Mucosa of gallbladder (tissue), 1 donor: ENCODE measurements around the gene PRRT1. TPM values are rescaled to one million over a fixed set of nuclear protein-coding genes. Genes with fewer than 3 reads are reported as not detected.
"Not testable (repeated sequence)": the region's sequence is repeated elsewhere in the genome, so short reads cannot be mapped to it uniquely, and the experiment has no call there.

Source experiments
- DNase-seq: peaks from one replicate; pipeline ENCODE4 v3.0.0-alpha.2; 2020; ENCODE audit warnings: low spot score
- total RNA-seq: library from RNA; stranded (reverse); gene quantifications from one replicate; pipeline ENCODE4 v1.2.1, GENCODE V29; 2021
- donor health status: DM: no; HTN: no; CAD: no.

The PRRT1 gene
- 3.7 TPM for total RNA-seq

- DNase-seq, result no peak
Measured at GRCh38 chr6:32151863-32152768, at the start of gene PRRT1. Gene PRRT1, minus strand, starts transcription at chr6:32151939. Its CDS starts 112 bp downstream, at chr6:32151827.

GRCh38 chr6:32200711-32201475 lies 49.2 kb upstream of the PRRT1 start:
- no peak for DNase-seq

GRCh38 chr6:32198866-32199265 lies 47.1 kb upstream of the PRRT1 start:
- no peak for DNase-seq

- no peak for DNase-seq
Measured at GRCh38 chr6:32198345-32198696, 46.6 kb upstream of the PRRT1 start.

- DNase-seq, result no peak
Measured at GRCh38 chr6:32196682-32197616, 45.2 kb upstream of the PRRT1 start.

GRCh38 chr6:32195902-32196681 lies 44.4 kb upstream of the PRRT1 start:
- DNase-seq, result peak; percentile 87

GRCh38 chr6:32195652-32195901 lies 43.8 kb upstream of the PRRT1 start:
- peak; percentile 100 for DNase-seq

GRCh38 chr6:32194825-32195651 lies 43.3 kb upstream of the PRRT1 start:
- no peak for DNase-seq

GRCh38 chr6:32194388-32194787 lies 42.6 kb upstream of the PRRT1 start:
- no peak for DNase-seq

GRCh38 chr6:32193096-32193495 lies 41.4 kb upstream of the PRRT1 start:
- not testable (repeated sequence) for DNase-seq

GRCh38 chr6:32192608-32193039 lies 40.9 kb upstream of the PRRT1 start, which contains the start of gene GPSM3:
Gene GPSM3, minus strand, starts transcription at chr6:32192643. Its CDS starts 130 bp downstream, at chr6:32192513.
- DNase-seq, result no peak

- DNase-seq, result no peak
Measured at GRCh38 chr6:32191696-32192607, 40.2 kb upstream of the PRRT1 start.

- no peak for DNase-seq
Measured at GRCh38 chr6:32190911-32191677, 39.4 kb upstream of the PRRT1 start.

- DNase-seq, result peak; percentile 91
Measured at GRCh38 chr6:32190054-32190851, 38.5 kb upstream of the PRRT1 start, which contains the start of gene PBX2. Gene PBX2, minus strand, starts transcription at chr6:32190202. Its CDS starts 287 bp downstream, at chr6:32189915.

- DNase-seq, result no peak
Measured at GRCh38 chr6:32189742-32190053, 38.0 kb upstream of the PRRT1 start.

GRCh38 chr6:32189069-32189741 lies 37.5 kb upstream of the PRRT1 start:
- DNase-seq, result no peak
